HG03139 (cell line): ENCODE measurements around the gene FBXO34.
A peak's percentile ranks its signal among the peaks of the same experiment; 100 is the strongest.

Experiments used
- ATAC-seq: cut with Tn5 transposase; IDR thresholded peaks from one replicate; pipeline ENCODE4 v1.9.1; 2021; ENCODE audit not compliant: unreplicated experiment

The FBXO34 gene

DNA sequence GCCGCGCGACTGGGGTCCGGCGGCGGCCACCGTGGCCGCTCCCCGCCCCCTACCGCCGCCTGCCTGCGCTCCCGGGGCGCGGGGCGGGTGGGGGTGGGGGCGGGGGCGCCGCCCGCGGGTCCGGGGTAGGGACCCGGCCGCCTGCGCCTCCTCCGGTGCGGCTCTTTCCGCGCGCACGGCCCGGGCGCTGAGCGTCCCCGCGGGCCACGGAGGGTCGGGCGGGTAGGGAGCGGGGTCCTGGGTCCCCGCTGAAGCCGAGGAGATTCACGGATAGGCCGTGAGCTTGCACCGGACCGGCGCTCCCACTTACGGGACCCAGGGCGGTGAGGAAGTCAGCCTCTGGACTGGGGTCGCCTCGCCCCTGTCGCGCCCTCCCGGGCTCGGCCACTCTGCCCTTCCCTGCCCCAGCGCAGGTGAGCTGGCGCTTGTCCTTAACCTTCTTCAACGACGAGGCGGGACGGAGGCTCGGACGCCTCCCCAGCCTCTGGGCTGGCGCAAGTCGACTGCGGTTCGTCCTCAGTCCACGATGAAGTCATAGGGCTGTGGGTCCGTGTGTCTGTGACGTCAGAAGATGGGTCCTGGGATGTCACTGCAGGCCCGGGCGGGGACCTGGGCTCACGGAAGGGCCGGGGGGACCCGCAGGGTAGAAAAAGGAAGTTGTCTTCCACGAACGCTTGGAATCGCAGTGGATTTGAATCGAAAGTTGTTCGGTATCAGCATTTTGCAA lies 514 bp downstream of the FBXO34 start:
- ATAC-seq: peak; percentile 31

DNA sequence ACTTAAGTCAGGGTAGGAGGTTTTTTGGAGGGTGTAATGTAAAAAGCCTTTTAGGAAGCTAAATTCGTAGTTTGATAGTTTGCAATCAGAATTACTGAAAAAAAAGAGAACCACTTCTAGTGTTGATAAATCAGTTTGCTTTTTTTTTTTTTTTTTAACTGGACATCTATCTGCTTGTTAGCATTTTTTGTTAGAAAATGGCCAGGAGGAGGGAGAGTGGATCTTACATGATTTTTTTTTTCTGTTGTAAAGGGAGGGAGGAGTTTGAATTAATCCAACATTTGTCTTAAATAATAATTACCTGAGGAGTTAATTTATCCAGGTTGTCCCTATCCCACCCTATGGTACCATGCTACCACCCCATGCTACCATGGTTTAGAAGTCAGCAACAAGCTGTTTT lies 1.2 kb downstream of the FBXO34 start:
- ATAC-seq: no peak

DNA sequence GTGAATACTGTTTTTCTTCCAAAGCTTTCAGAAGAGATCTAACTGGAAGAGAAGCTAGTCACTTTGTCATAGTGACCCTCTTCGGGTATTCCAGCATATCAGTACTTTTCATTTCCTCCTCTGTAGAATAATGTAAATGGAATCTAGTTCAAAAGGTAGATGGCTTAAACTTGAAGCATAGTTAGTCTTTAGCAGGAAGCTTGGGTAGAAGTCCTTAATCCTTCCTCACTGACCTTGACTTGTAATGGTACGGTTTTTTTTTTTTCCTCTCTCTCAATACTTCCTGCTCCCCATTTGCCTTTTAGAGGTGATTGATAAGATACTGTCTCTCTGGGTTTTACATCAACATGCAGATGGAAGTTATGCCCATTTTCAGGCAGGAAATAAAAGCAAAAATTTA lies 1.7 kb downstream of the FBXO34 start:
- no peak for ATAC-seq

DNA sequence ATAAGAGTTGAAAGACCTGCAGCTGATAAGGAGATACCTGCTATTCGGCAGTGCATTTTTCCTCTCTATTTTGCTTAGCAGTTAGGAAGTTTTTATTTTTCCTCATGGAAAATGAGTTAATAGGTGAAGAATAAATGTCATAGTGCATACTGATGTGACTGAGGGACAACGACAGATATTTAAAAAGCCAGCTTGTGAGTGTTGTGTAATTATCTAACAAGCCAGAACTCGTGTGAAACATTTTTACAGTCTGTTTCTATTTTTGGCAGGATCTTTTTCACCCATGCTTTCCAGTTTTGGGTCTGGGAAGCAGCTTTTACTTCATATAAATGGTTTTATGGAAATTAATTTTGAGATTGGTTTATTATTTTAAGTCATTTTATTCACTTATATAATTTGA lies 2.9 kb downstream of the FBXO34 start:
- ATAC-seq: no peak

DNA sequence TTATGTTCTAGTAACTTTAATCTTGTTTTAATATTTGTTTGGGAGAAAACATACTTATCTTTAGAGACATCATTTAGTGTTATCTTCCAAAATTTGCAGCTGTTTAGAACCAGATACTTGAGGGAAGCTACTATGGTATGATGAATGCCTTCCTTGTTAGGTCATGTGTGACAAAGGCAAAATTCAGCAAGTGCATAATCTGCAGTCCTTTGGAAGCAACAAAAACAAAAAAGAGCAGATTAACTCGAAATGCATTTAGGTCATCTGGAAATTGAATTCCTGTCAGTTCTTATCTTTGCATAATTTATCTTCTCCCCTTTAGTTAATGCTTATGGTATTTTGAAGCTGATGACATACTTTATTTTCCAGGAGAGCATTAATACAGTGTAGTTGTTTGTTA lies 3.5 kb downstream of the FBXO34 start:
- no peak for ATAC-seq

DNA sequence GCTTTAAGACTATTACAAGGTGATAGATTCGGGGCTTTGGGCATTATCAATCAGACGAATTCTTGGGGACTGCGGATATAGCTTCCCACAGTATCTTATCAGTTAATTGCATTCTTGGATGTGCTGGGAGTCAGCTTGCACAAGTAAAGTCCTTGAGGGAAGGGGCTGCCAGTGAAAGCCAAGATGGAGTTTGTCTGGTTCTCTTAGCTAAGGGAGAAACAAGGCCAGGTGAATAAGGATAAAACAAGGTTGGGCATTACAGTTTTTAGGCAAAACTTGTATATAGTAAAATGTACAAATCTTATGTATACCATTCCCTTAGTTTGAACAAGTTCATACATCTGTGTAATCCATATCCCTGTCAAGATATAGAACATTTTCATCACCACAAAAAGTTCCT lies 5.5 kb downstream of the FBXO34 start:
- ATAC-seq: no peak

DNA sequence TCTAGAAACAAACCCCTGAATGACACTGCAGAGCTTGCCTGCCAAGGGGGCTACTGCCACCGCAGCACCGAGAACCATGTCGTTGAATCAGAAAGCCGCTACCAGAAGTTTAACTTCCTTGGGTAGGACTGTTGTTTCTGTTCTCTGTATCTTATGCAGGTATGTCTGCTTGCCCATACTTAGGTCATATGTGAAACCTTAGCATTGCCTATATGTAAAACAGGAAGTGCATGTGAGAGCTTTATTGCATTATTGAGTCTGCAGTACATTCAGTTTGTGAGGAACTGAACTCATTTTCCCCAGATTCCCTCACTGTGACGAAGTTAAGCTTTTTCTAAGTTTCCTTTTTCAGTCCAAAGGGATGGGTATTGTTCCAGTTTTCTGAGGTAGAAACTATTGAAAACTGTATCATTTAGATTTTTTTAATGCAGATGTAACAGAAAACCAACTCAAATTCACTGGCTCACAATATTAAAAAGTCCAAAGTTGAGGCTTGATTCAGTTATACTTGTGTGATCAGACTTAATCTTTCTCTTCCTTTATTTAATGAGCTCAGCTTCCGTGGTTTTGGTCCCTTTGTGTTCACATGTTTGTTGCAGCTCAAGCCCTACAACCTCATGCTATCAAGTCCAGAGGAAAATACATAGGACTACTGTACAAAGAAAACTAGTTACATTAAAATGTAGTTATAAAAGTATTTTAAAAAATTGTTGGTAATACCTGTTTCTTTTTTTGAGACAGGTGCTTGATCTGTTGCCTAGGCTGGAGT lies 6.9 kb downstream of the FBXO34 start:
- ATAC-seq: peak; percentile 75

DNA sequence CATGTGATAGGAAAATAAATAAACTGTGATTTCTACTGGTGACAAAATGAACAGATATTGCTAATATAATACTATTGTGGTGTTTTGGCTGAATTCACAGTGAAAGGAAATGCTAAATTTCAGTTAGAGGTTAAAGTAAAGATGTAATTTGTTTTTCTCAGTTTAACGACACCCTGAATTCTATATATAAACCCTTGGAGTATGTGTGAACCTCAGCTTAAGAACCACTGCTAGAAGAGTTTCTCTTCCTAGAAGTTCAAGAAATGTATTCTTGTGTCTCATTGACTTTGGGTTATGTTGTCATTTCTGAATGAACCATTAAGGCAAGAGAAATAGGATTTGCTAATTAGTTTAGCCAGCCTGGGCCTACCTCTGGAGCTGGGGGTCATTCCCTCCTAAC lies 8.2 kb downstream of the FBXO34 start:
- ATAC-seq: no peak

DNA sequence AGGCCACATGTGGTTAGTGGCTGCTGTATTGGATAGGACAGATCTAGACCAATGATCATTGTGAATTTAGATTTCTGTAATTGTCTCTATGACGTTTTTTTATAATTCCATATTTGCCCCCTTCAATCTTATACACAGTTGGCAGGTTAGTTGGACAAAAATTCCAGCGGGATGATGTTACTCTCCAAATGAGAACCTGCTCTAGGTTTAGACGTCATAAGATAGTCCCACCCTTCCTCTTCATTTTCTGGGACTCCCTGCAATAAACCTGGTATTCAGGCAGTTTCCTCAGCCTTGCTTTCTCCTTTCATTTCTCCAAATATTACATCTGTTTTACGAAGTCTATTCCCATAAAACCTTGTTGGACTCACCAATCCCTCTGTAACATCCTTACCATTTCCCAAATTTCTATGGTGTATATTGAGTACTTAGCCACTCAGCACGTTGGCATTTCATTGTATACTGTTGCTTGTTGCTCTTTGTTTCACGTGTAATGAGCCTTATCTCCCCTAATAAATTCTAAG lies 10.2 kb downstream of the FBXO34 start:
- no peak for ATAC-seq

DNA sequence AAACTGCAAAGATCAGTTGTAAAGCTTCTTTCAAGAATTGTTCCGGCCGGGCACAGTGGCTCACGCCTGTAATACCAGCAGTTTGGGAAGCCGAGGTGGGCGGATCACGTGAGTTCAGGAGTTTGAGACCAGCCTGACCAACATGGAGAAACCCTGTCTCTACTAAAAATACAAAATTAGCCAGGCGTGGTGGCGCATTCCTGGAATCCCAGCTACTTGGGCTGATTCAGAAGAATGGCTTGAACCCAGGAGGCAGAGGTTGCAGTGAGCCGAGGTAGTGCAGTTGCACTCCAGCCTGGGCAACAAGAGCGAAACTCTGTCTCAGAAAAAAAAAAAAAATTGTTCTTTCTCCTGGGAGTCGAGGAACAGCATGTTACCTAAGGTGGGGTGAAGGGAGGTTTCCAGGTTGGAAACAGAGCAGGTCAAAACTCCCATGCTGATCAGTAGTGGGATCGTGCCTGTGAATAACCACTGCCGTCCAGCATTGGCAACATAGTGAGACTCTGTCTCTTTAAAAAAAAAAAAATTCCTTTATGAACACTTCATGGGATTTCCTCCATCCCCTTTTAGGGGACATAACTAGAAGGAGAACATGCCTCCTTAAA lies 13.9 kb downstream of the FBXO34 start:
- ATAC-seq: no peak

DNA sequence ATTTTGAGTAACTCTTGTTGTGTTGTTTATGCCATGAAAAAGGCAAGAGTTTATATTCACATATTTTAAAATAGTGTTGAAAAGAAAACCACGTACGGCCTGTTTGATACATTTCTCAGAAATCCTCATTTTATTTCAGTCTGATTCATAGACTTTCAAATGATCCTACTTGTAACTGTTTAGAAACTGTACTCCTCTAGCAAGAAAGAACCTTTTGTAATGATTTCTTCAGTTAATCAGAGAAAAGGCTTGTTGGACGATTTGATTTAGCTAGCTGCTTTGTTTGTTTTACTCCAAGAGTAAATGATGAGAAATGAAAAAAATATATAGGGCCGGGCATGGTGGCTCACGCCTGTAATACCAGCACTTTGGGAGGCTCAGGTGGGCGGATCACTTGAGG lies 17.2 kb downstream of the FBXO34 start:
- ATAC-seq: no peak

DNA sequence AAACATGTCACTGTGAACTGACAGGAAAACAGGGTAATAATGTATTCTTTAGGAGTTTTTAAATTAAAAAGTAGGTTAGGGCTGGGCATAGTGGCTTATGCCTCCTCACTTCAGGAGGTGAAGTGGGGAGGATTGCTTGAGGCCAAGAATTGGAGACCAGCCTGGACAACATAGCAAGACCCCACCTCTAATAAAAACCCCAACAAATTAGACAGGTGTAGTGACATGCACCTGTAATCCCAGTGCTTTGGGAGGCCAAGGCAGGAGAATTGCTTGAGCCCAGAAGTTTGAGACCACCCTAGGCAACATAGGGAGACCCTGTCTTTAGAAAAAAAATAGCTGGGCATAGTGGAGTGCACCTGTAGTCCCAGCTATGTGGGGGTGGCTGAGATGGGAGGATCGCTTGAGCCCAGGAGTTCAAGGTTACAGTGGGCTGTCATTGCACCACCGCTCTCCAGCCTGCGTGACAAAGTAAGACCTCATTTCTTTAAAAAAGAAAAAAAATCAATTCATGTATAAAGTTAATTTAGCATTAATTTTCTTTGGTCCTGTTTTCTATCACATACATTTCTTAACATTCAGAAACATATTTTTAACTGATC lies 20.4 kb downstream of the FBXO34 start:
- no peak for ATAC-seq

DNA sequence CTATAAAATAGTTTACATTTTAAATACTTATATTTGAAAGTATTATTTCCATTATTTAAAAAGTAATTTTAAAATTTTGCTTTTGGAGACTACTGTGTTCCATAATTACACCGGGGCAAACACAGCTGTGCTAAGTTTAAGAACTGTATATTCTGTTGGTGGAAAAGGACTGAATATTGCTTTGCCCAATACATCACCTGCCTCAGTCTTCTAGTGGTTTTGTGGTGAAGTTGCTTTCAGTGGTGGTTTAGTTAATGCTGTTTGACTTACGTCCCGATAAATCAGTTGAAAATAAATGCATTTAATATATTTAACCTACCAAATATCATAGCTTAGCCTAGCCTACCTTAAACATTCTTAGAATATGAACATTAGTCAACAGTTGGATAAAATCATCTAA lies 23.4 kb downstream of the FBXO34 start:
- ATAC-seq: no peak

DNA sequence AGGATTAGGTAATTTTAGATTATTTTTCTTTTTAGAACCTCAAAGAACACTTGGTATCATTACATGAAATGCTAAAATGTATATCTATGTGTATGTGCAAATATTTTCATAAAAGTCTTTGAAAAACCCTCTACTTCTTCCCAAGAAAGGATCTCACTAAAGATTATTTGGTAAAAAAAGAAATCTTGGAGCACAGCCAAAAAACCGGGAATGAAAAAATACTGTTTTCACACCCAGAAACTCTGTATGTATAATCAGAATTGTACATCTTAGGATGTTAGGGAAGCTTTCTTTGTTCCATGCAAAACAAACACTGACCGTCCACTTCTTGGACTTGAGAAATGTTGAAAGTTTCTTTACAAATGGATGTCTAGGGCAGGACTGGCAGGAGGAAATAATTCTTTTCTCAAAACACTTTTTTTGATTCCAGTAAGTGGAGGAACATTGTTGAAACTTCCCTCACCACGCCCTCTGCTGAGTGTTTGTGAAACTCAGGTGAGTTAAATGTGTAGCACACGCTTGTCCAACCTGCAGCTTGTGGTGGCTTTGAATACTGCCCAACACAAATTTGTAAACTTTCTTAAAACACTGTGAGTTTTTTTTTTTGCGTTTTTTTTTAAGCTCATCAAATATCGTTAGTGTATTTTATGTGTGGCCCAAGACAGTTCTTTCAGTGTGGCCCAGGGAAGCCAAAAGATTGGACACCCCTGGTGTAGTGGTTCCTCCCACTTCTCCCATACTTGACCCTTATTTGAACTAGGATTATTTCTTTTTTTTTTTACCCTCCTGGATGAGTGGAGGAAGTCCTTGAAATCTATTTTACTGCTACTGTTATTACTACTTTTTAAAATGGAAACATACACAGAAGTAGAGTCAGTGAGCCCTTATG lies 26.6 kb downstream of the FBXO34 start:
- ATAC-seq: no peak

DNA sequence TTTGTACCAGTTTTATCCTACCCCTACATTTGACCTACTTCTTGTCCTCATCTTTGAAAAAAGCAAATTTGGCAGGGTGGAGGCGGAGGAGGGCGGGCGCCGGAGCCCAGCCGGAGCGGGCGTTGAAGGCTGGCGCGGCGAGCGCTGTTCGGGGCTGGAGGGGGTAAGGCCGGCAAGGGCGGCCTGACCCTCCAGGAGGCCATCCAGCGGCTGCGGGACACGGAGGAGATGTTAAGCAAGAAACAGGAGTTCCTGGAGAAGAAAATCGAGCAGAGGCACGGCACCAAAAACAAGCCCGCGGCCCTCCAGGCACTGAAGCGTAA lies 27.2 kb downstream of the FBXO34 start:
- no peak for ATAC-seq

DNA sequence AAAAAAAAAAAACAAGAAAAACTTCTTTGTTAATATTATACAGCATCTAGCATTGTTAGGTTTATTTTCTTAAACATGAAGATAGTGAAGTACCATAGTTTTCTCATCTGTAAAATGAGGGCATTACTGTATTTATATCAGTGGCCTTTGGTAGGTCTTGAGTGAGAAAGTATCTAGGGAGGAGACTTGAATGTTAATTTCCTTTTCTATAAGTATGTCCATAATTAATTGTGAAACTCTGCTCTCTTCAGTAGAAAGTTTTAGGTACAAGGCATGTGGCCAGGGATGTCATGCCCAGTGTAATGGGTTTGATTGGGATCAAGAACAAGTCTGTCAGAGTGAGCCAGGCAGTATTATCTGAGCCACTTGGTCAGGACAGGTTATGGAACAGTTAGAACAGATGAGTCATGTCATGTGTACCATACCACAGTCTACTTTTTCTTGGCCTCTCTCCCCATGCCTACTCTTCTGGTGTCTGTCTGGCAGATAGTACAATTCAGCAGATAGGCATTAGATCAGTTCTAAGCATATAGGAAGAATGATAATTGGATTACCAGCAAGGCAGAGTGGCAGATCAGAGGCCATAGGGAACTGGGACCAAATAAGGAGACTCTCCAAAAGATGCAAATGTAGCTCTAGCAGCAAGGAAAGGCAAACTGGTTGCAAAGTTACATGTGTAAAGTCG lies 30.4 kb downstream of the FBXO34 start:
- ATAC-seq: peak; percentile 41

DNA sequence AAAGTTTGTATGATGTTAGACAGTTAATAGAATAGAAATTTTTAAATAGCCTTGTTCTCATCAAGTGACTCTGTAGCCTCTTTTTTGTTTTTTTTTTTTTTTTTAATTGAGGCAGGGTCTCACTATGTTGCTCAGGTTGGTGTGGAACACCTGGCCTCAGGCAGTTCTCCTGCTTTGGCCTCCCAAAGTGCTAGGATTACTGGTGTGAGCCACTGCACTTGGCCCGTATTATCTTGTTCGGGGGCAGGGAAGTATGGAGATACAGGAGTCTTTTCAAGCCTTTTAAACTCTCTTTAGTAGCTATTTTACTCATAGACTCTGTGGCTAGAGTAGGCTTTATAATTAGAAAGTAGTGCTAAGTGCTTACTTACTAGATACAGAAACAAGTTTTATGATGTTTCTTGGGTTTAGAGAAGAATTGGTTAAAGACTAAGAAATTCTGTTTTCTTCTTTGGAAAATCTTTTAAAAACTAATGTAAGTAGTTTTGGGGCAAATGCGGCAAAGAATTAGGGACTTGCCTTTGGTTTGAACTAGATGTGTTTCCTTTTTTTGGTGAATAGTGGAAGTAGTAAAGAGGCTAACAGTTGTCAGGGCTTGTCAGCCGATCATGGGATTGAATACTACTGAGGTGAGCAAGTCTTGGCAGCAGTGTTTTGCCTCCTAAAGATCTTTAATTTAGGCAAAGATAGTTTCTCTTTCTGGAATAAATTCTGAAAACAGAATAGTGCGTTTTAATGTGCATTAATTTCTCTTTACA lies 31.3 kb downstream of the FBXO34 start:
- ATAC-seq: no peak

DNA sequence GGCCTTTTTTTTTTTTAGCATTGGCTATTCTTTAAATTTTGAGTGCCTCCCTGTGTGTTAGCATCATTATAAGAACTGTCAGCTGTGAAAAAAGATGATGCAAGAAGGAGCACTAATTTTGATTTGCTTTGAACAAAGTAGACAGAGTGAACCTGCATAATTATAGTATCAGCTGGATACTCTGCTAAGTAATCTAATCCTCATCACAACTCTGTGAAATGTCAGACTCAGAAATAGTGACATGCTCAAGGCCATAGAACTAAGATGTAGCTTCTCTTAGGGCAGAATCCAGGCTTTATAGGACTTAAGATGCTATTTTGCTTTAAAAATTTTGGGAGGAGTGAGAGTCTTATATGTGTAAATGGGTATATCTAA lies 31.9 kb downstream of the FBXO34 start:
- no peak for ATAC-seq

DNA sequence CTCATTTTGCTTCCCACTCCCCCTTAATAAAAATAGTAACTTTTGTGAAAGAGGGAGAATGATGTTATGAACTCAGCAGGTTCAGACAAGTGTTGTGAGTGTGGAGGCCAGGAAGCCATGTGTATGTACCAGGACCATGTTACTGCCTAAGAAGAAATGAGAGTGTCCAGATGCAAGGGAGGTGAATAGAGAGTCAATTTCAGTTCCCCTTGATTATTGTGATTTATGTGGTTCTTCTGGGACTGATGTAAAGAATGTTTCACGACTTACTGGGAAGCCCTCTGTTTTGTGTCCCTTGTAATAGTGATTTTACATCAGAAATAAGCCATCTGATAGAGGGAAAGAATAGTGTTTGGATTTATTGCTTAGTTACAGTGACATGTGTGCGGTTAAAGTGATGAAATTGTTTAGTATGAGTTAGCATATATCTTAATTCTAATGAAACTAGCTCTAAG lies 32.5 kb downstream of the FBXO34 start:
- ATAC-seq: no peak
